ENCODE results near the gene TBC1D5. TPM values are rescaled to one million over a fixed set of nuclear protein-coding genes. Genes with fewer than 3 reads are reported as not detected.

TBC1D5 gene
- total RNA-seq, 1 experiment from 2014 or later = 43.3 TPM

- intact Hi-C loops (cut with micrococcal nuclease) = no loop called here
- ChIA-PET POLR2A (no interaction called here), CTCF (no interaction called here)
- Mint-ChIP-seq H3K27me3 (ENCODE audit: insufficient read depth, unreplicated experiment) (no peaks in the 10 kb centered on the region), H3K4me3 (ENCODE audit: unreplicated experiment) (no peak overlapping the region), H3K27ac (ENCODE audit: low read depth, unreplicated experiment) (no peak overlapping the region), H3K4me1 (ENCODE audit: insufficient read depth, unreplicated experiment) (no peaks in the 10 kb centered on the region), H3K36me3 (ENCODE audit: insufficient read depth, unreplicated experiment) (no peaks in the 10 kb centered on the region), H3K9me3 (ENCODE audit: unreplicated experiment) (no peaks in the 10 kb centered on the region)
- no peak for TF ChIP-seq CTCF (IDR thresholded peaks at IDR 0.05; ENCODE audit: unreplicated experiment)
- no peak for DNase-seq (ENCODE audit: unreplicated experiment)
- no TSS peak for BruUV-seq (replicated peaks)
Measured at GRCh38 chr3:17508180-17508752, 234.2 kb downstream of the TBC1D5 start.

- no TSS peak for BruUV-seq (replicated peaks)
Measured at GRCh38 chr3:17507480-17507879, 235.0 kb downstream of the TBC1D5 start.

GRCh38 chr3:17505856-17506255 lies 236.6 kb downstream of the TBC1D5 start:
- Mint-ChIP-seq H3K4me1 (ENCODE audit: insufficient read depth, unreplicated experiment) (no peaks in the 10 kb centered on the region), H3K27me3 (ENCODE audit: insufficient read depth, unreplicated experiment) (no peaks in the 10 kb centered on the region), H3K27ac (ENCODE audit: low read depth, unreplicated experiment) (no peak overlapping the region), H3K9me3 (ENCODE audit: unreplicated experiment) (no peaks in the 10 kb centered on the region), H3K36me3 (ENCODE audit: insufficient read depth, unreplicated experiment) (no peaks in the 10 kb centered on the region), H3K4me3 (ENCODE audit: unreplicated experiment) (no peak overlapping the region)
- TF ChIP-seq CTCF (IDR thresholded peaks at IDR 0.05; ENCODE audit: unreplicated experiment) = no peak
- POLR2A ChIA-PET = no interaction called here
- CTCF ChIA-PET = interaction anchor here (0.9 kb wide), 1 partner anchor 37 kb away, joined by 4 read pairs; no protein-coding TSS in a partner anchor
- no peak for DNase-seq (ENCODE audit: unreplicated experiment)
- BruUV-seq (replicated peaks) = no TSS peak
- intact Hi-C loops (cut with micrococcal nuclease) = no loop called here

More at GRCh38 chr3:17507480-17507879, 235.0 kb downstream of the TBC1D5 start:
- DNase-seq (ENCODE audit: unreplicated experiment) = no peak
- no peak overlapping the region for H3K4me3 Mint-ChIP-seq (ENCODE audit: unreplicated experiment)
- H3K27me3 Mint-ChIP-seq (ENCODE audit: insufficient read depth, unreplicated experiment) = no peaks in the 10 kb centered on the region
- H3K27ac Mint-ChIP-seq (ENCODE audit: low read depth, unreplicated experiment) = no peak overlapping the region
- ChIA-PET POLR2A (no interaction called here), CTCF (no interaction called here)
- no peaks in the 10 kb centered on the region for H3K36me3 Mint-ChIP-seq (ENCODE audit: insufficient read depth, unreplicated experiment)
- H3K9me3 Mint-ChIP-seq (ENCODE audit: unreplicated experiment) = no peaks in the 10 kb centered on the region
- intact Hi-C loops (cut with micrococcal nuclease) = no loop called here
- H3K4me1 Mint-ChIP-seq (ENCODE audit: insufficient read depth, unreplicated experiment) = no peaks in the 10 kb centered on the region
- TF ChIP-seq CTCF (IDR thresholded peaks at IDR 0.05; ENCODE audit: unreplicated experiment) = no peak

- no TSS peak for BruUV-seq (replicated peaks)
- Mint-ChIP-seq H3K27ac (ENCODE audit: low read depth, unreplicated experiment) (no peak overlapping the region), H3K4me1 (ENCODE audit: insufficient read depth, unreplicated experiment) (peaks cover 5% of the 10 kb centered on the region), H3K4me3 (ENCODE audit: unreplicated experiment) (no peak overlapping the region), H3K36me3 (ENCODE audit: insufficient read depth, unreplicated experiment) (no peaks in the 10 kb centered on the region), H3K9me3 (ENCODE audit: unreplicated experiment) (no peaks in the 10 kb centered on the region), H3K27me3 (ENCODE audit: insufficient read depth, unreplicated experiment) (no peaks in the 10 kb centered on the region)
- DNase-seq (ENCODE audit: unreplicated experiment) = no peak
- intact Hi-C loops (cut with micrococcal nuclease) = no loop called here
- CTCF ChIA-PET = interaction anchor here (0.9 kb wide), 1 partner anchor 28 kb away, joined by 3 read pairs; no protein-coding TSS in a partner anchor
- no peak for TF ChIP-seq CTCF (IDR thresholded peaks at IDR 0.05; ENCODE audit: unreplicated experiment)
- POLR2A ChIA-PET = interaction anchor here (1.1 kb wide), 1 partner anchor 10 kb away, joined by 3 read pairs; no protein-coding TSS in a partner anchor
Measured at GRCh38 chr3:17501745-17502144, 240.7 kb downstream of the TBC1D5 start.
